Endometrial microvascular endothelial cells (primary cell): ENCODE data around the gene IGFBP6. TPM values are rescaled to one million over a fixed set of nuclear protein-coding genes. Genes with fewer than 3 reads are reported as not detected.

Experiments
- in situ Hi-C: cut with HindIII; loops from 2 replicates; pipeline ENCODE4 v1.10.0; 2017; ENCODE audit warnings: low sequenced_read_pairs, low pct_unique_long_range_greater_than_20kb; ENCODE audit errors: inconsistent ontology term
- total RNA-seq: library from RNA; depleted of rRNA; stranded (reverse); fragments of >200 nt; gene quantifications from one replicate; pipeline ENCODE4 v1.2.3, GENCODE V29; 2015; ENCODE audit errors: inconsistent ontology term

The IGFBP6 gene
- total RNA-seq, 1 donor from 2014 or later: 73.8 TPM

GRCh38 chr12:53145383-53146260, 48.2 kb downstream of the IGFBP6 start:
- in situ Hi-C loops: no loop called here

GRCh38 chr12:53147181-53147580, 49.7 kb downstream of the IGFBP6 start:
- in situ Hi-C loops: no loop called here

GRCh38 chr12:53147653-53148052, 50.2 kb downstream of the IGFBP6 start:
- in situ Hi-C loops: no loop called here

- in situ Hi-C loops: no loop called here
Observed at GRCh38 chr12:53151039-53151438, 53.6 kb downstream of the IGFBP6 start.

Other genes with a start within 250 kb of the IGFBP6 start
- not detected for gene KRT78, start 248.7 kb upstream of the IGFBP6 start, total RNA-seq
- 21.4 TPM for gene KRT8, start 192.6 kb upstream of the IGFBP6 start, total RNA-seq
- gene KRT18, start 148.5 kb upstream of the IGFBP6 start, total RNA-seq: 349 TPM
- 363 TPM for gene EIF4B, start 91.2 kb upstream of the IGFBP6 start, total RNA-seq
- 43.2 TPM for gene TNS2, start 47.6 kb upstream of the IGFBP6 start, total RNA-seq
- gene SPRYD3, start 18.3 kb upstream of the IGFBP6 start, total RNA-seq: 34.1 TPM
- not detected for gene SOAT2, start 5.8 kb downstream of the IGFBP6 start, total RNA-seq
- 5.9 TPM for gene ZNF740, start 83.1 kb downstream of the IGFBP6 start, total RNA-seq
- gene CSAD, start 83.3 kb downstream of the IGFBP6 start, total RNA-seq: 4.6 TPM
- gene ITGB7, start 109.6 kb downstream of the IGFBP6 start, total RNA-seq: 0.93 TPM
- 23.5 TPM for gene RARG, start 134.5 kb downstream of the IGFBP6 start, total RNA-seq
- 31.9 TPM for gene ESPL1, start 170.6 kb downstream of the IGFBP6 start, total RNA-seq
- gene PFDN5, start 197.9 kb downstream of the IGFBP6 start, total RNA-seq: 419 TPM
- 55.1 TPM for gene MYG1, start 202.0 kb downstream of the IGFBP6 start, total RNA-seq
- 93.8 TPM for gene AAAS, start 223.9 kb downstream of the IGFBP6 start, total RNA-seq
- not detected for gene SP7, start 238.7 kb downstream of the IGFBP6 start, total RNA-seq